ENCODE measurements around the gene MLNR. TPM values are rescaled to one million over a fixed set of nuclear protein-coding genes. Genes with fewer than 3 reads are reported as not detected.

MLNR gene
- polyA plus RNA-seq, 3 donors = not detected

- no peaks in the 10 kb centered on the region for H4K20me1 ChIP-seq (ENCODE audit: insufficient read depth, low read length)
- H3K27ac ChIP-seq (ENCODE audit: low read depth in 1 of 2, low read length in 2 of 2) = no peak overlapping the region
- H3K4me2 ChIP-seq (replicated peaks; ENCODE audit: extremely low read depth, low read length, poor library complexity, severe bottlenecking) = no peak overlapping the region
- Mint-ChIP-seq H3K4me3 (no peak overlapping the region), H3K9me3 (no peaks in the 10 kb centered on the region), H3K27me3 (ENCODE audit: low read depth in 3 of 3) (no peaks in the 10 kb centered on the region), H3K4me1 (no peaks in the 10 kb centered on the region), H3K36me3 (peaks cover 28 to 34% of the 10 kb centered on the region in 2 donors), H3K27ac (no peak overlapping the region)
- no peaks in the 10 kb centered on the region for H3K79me2 ChIP-seq (ENCODE audit: insufficient read depth, low read length)
- no peak overlapping the region for H3K9ac ChIP-seq (ENCODE audit: insufficient read depth, low read length, poor library complexity, severe bottlenecking)
- H3K4me3 ChIP-seq (replicated peaks in 1 of 3; ENCODE audit: low read depth in 2 of 3, low read length in 3 of 3) = no peak overlapping the region
- H3K36me3 ChIP-seq (replicated peaks in 1 of 2; ENCODE audit: control insufficient read depth in 1 of 2, insufficient read depth in 2 of 2, low read length in 2 of 2) = peaks cover 16 to 36% of the 10 kb centered on the region in 2 donors
- intact Hi-C loops (cut with micrococcal nuclease) = no loop called here
- no peak for TF ChIP-seq CTCF (IDR thresholded peaks at IDR 0.05)
- no peaks in the 10 kb centered on the region for H3K4me1 ChIP-seq (ENCODE audit: control insufficient read depth in 1 of 2, insufficient read depth in 2 of 2, low read length in 2 of 2)
- no peaks in the 10 kb centered on the region for H3K9me3 ChIP-seq (replicated peaks in 1 of 2; ENCODE audit: control insufficient read depth in 1 of 2, insufficient read depth in 1 of 2, low read length in 2 of 2)
- no CpG with 5 or more reads among the region's 1 CpG for WGBS (ENCODE audit: insufficient coverage)
- no peak overlapping the region for H2AFZ ChIP-seq (ENCODE audit: insufficient read depth, low read depth, low read length, poor library complexity, severe bottlenecking)
- DNase-seq = no peak
- no peaks in the 10 kb centered on the region for H3K27me3 ChIP-seq (ENCODE audit: control insufficient read depth in 2 of 2, insufficient read depth in 2 of 2, low read length in 2 of 2)
Observed at GRCh38 chr13:49271264-49271663, 51.1 kb downstream of the MLNR start.

Small RNAs within 50 kb of the gene (small RNA-seq; reads per million reads assigned to genes)
- gene COX7CP1 (ENCODE audit: insufficient read length, low read depth) = not detected

Other genes starting within 250 kb of the MLNR start
- 10 to 100 TPM in 2 of 3 donors, 1 to 10 TPM in 1; 8.3 to 27.0 (median 12.0) TPM for gene FNDC3A, start 244.4 kb upstream of the MLNR start, polyA plus RNA-seq
- 1 to 10 TPM; 3.5 to 6.4 (median 5.2) TPM for gene CDADC1, start 27.6 kb downstream of the MLNR start, polyA plus RNA-seq
- 1 to 10 TPM; 1.9 to 5.1 (median 2.7) TPM for gene CAB39L, start 223.7 kb downstream of the MLNR start, polyA plus RNA-seq
- gene SETDB2, start 223.9 kb downstream of the MLNR start, polyA plus RNA-seq = 1 to 10 TPM; 4.8 to 6.8 (median 6.4) TPM

Measured in CD14-positive monocyte (primary cell).